ENCODE data around the gene ANP32B.
"Not testable (repeated sequence)": the region's sequence is repeated elsewhere in the genome, so short reads cannot be mapped to it uniquely, and the experiment has no call there.

- TF ChIP-seq CTCF (IDR thresholded peaks at IDR 0.05); EZH2 (IDR thresholded peaks at IDR 0.05; ENCODE audit: borderline replicate concordance, insufficient read depth, low read depth, low read length, poor library complexity, severe bottlenecking): not testable (repeated sequence)
Measured at GRCh38 chr9:97947094-97947493, 36.0 kb upstream of the ANP32B start.

Data from B cell (primary cell).